HG02759 (cell line): ENCODE measurements around the gene PWP1.

ENCODE experiments used
- ATAC-seq: cut with Tn5 transposase; IDR thresholded peaks from one replicate; pipeline ENCODE4 v1.9.1; 2021; ENCODE audit warnings: mild to moderate bottlenecking, moderate library complexity; ENCODE audit not compliant: unreplicated experiment

The PWP1 gene

GRCh38 chr12:107685360-107686248 lies at the start of gene PWP1:
Gene PWP1, plus strand, starts transcription at chr12:107685799. Its CDS starts 101 bp downstream, at chr12:107685900.
- ATAC-seq, result peak; percentile 92

GRCh38 chr12:107641154-107641553 lies 44.4 kb upstream of the PWP1 start:
- no peak for ATAC-seq

GRCh38 chr12:107642240-107642639 lies 43.4 kb upstream of the PWP1 start:
- ATAC-seq, result no peak

- no peak for ATAC-seq
Observed at GRCh38 chr12:107645630-107646333, 39.8 kb upstream of the PWP1 start.

- ATAC-seq, result no peak
Observed at GRCh38 chr12:107646436-107646835, 39.2 kb upstream of the PWP1 start.

- ATAC-seq, result no peak
Observed at GRCh38 chr12:107649661-107650061, 35.9 kb upstream of the PWP1 start.

- ATAC-seq, result no peak
Observed at GRCh38 chr12:107650977-107651376, 34.6 kb upstream of the PWP1 start.

- ATAC-seq, result no peak
Observed at GRCh38 chr12:107651571-107652449, 33.8 kb upstream of the PWP1 start.

- ATAC-seq, result no peak
Observed at GRCh38 chr12:107653519-107653918, 32.1 kb upstream of the PWP1 start.

GRCh38 chr12:107654873-107655272 lies 30.7 kb upstream of the PWP1 start:
- no peak for ATAC-seq

- no peak for ATAC-seq
Observed at GRCh38 chr12:107655281-107656065, 30.1 kb upstream of the PWP1 start.

- no peak for ATAC-seq
Observed at GRCh38 chr12:107656302-107656701, 29.3 kb upstream of the PWP1 start.

GRCh38 chr12:107657133-107657532 lies 28.5 kb upstream of the PWP1 start:
- ATAC-seq, result no peak

GRCh38 chr12:107657621-107658020 lies 28.0 kb upstream of the PWP1 start:
- no peak for ATAC-seq

GRCh38 chr12:107660235-107660634 lies 25.4 kb upstream of the PWP1 start:
- no peak for ATAC-seq

- ATAC-seq, result no peak
Observed at GRCh38 chr12:107660861-107661415, 24.7 kb upstream of the PWP1 start.

- no peak for ATAC-seq
Observed at GRCh38 chr12:107661830-107662229, 23.8 kb upstream of the PWP1 start.

- ATAC-seq, result no peak
Observed at GRCh38 chr12:107662484-107662883, 23.1 kb upstream of the PWP1 start.

- ATAC-seq, result no peak
Observed at GRCh38 chr12:107663277-107663676, 22.3 kb upstream of the PWP1 start.

GRCh38 chr12:107666009-107666408 lies 19.6 kb upstream of the PWP1 start:
- ATAC-seq, result no peak
